ENCODE results near the gene TPRG1L. TPM values are rescaled to one million over a fixed set of nuclear protein-coding genes. Genes with fewer than 3 reads are reported as not detected.

TPRG1L gene
- total RNA-seq, 1 donor from 2014 or later = 26.5 TPM

GRCh38 chr1:3609769-3610526 is 14.9 kb upstream of the TPRG1L start:
- peaks cover 32% of the 10 kb centered on the region for H3K27me3 Mint-ChIP-seq
- ATAC-seq (ENCODE audit: low read depth) (no peak), DNase-seq (no peak)
- H3K4me1 Mint-ChIP-seq = peaks cover 10% of the 10 kb centered on the region
- no peak overlapping the region for H3K4me3 Mint-ChIP-seq
- no peaks in the 10 kb centered on the region for H3K9me3 Mint-ChIP-seq
- POLR2A ChIA-PET = no interaction called here
- intact Hi-C loops (cut with micrococcal nuclease) = no loop called here
- TF ChIP-seq, protein P1, sequence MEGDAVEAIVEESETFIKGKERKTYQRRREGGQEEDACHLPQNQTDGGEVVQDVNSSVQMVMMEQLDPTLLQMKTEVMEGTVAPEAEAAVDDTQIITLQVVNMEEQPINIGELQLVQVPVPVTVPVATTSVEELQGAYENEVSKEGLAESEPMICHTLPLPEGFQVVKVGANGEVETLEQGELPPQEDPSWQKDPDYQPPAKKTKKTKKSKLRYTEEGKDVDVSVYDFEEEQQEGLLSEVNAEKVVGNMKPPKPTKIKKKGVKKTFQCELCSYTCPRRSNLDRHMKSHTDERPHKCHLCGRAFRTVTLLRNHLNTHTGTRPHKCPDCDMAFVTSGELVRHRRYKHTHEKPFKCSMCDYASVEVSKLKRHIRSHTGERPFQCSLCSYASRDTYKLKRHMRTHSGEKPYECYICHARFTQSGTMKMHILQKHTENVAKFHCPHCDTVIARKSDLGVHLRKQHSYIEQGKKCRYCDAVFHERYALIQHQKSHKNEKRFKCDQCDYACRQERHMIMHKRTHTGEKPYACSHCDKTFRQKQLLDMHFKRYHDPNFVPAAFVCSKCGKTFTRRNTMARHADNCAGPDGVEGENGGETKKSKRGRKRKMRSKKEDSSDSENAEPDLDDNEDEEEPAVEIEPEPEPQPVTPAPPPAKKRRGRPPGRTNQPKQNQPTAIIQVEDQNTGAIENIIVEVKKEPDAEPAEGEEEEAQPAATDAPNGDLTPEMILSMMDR (IDR thresholded peaks at IDR 0.05) = no peak
- H3K27ac Mint-ChIP-seq = no peak overlapping the region
- CTCF ChIA-PET = interaction anchor here (0.6 kb wide), 1 partner anchor 118 kb away, joined by 3 read pairs; no protein-coding TSS in a partner anchor
- H3K36me3 Mint-ChIP-seq (ENCODE audit: low read depth) = no peaks in the 10 kb centered on the region

DNA sequence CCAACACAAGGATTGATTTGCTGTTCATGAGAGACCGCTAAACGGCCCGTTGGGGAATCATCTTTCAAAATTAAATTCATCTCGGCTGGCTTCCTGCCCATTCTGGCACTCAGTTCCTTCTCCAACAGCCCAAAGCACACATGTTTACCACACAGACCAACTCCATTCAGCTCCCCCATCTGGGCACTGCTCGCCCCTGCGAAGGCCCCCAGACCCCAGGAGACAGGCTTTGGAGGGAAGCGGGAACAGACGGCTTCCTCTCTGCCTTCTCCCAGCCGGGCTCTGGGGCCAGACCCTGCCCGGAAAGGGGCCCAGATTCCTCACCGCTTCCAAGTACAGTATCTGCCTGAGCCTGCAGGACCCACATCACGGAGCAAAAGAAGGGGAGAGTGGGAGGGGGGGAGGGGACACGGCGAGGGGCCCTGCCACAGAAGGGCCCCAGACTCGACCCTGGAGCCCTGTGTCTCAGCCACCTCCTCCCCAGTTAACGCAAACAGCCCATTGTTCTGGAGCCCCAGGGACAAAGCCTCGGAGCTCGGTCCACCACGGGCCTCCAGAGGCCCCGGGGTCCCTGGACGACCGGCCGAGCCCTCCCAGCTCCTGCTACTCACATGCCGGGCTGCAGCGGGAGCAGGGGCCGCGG is 14.2 kb upstream of the TPRG1L start:
- TF ChIP-seq, protein P1 (IDR thresholded peaks at IDR 0.05) = no peak
- no peak overlapping the region for H3K27ac Mint-ChIP-seq
- no peak for ATAC-seq (ENCODE audit: low read depth)
- CTCF ChIA-PET = interaction anchor here (0.6 kb wide), 1 partner anchor 117 kb away, joined by 3 read pairs; no protein-coding TSS in a partner anchor
- H3K27me3 Mint-ChIP-seq = peaks cover 32% of the 10 kb centered on the region
- DNase-seq = no peak
- no peaks in the 10 kb centered on the region for H3K9me3 Mint-ChIP-seq
- POLR2A ChIA-PET = no interaction called here
- peak overlapping the region; percentile 48 for H3K4me3 Mint-ChIP-seq
- H3K36me3 Mint-ChIP-seq (ENCODE audit: low read depth) = no peaks in the 10 kb centered on the region
- peaks cover 10% of the 10 kb centered on the region for H3K4me1 Mint-ChIP-seq
- intact Hi-C loops (cut with micrococcal nuclease) = no loop called here

DNA sequence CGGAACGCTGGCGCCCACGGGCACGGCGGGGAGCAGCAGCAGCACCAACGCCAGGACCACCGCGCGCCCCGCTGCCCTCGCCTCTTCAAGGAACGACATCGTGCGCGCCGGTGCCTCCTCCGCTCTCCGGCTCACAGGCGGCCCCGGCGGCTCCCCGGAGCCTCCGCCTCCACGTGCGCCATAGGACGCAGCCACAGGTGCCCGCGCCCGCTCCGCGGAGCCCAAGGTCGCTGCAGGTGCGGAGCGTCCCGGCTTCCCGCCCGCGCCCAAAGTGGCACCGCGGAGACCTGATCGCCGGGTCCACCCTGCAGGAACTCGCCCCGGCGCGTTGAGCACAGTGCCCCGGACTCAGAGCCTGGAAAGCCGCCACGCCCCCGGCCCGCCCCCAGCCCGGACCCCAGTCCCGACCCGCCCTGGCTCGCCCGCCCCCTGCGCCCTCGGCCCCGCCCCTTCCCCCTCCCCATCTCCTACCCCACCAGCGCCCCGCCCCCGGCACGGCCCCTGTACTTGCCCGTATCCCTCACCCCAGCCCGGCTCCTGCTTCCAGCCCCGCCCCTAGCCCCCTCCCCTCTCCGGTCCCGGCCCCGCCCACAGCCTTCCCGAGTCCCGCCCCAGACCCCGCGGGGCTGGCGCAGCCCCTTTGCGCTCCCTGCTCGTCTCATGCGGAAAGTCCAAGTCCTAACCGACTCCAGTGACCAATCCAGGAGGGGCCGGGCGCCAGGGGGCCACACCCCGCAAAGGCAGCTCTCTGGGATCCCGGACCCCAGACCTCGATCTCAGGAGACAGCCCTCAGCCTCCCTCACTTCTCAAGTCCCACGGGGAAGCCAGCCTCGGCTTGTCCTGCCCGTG is 13.4 kb upstream of the TPRG1L start, which contains the start of gene MEGF6:
Gene MEGF6 (minus strand): TSS at position 339 of the 850 bp plus-strand sequence. CDS start 240 bp downstream, at position 99.
- Mint-ChIP-seq H3K27ac (no peak within 1 kb of the TSS), H3K36me3 (ENCODE audit: low read depth) (no peaks in the 10 kb centered on the region), H3K4me1 (peaks cover 10% of the 10 kb centered on the region), H3K4me3 (peak within 1 kb of the TSS; percentile 77), H3K9me3 (no peaks in the 10 kb centered on the region), H3K27me3 (peaks cover 32% of the 10 kb centered on the region)
- peak; percentile 71 for ATAC-seq (ENCODE audit: low read depth)
- DNase-seq = no peak
- POLR2A ChIA-PET = no interaction called here
- intact Hi-C loops (cut with micrococcal nuclease) = no loop called here
- TF ChIP-seq, protein P1 (IDR thresholded peaks at IDR 0.05) = no peak
- CTCF ChIA-PET = no interaction called here

DNA sequence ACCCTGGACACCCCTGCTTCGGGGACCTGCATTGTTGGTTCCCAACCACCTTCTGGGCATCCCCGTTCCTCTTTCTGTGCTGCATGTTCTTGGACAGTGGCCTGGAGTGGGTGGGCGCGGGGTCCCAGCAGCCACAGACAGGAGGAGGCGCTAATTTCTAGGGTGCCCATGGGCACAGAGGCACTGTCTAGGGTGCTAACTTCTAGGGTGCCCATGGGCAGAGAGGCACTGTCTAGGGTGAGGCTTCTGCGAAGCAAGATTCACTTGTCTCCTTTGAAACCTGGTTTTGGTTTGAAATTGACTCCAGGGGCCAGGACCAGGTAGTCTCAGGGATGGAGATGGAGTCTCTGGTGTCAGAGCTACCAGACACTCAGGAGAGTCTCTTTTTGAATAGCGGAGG is 12.7 kb upstream of the TPRG1L start:
- ATAC-seq (ENCODE audit: low read depth) (no peak), DNase-seq (no peak)
- Mint-ChIP-seq H3K4me1 (peaks cover 10% of the 10 kb centered on the region), H3K27me3 (peaks cover 32% of the 10 kb centered on the region), H3K4me3 (peak overlapping the region; percentile 77), H3K27ac (no peak overlapping the region), H3K36me3 (ENCODE audit: low read depth) (no peaks in the 10 kb centered on the region), H3K9me3 (no peaks in the 10 kb centered on the region)
- intact Hi-C loops (cut with micrococcal nuclease) = no loop called here
- ChIA-PET CTCF (no interaction called here), POLR2A (no interaction called here)
- TF ChIP-seq, protein P1 (IDR thresholded peaks at IDR 0.05) = no peak
